Astrocyte (in vitro differentiated cells and primary cell): ENCODE data around the gene BEX3. TPM values are rescaled to one million over a fixed set of nuclear protein-coding genes. Genes with fewer than 3 reads are reported as not detected.

Experiments
- DNase-seq: peaks from one replicate; pipeline ENCODE4 v3.0.0-alpha.2; 2010; ENCODE audit warnings: low read depth
- FAIRE-seq: peaks from 2 replicates; lab custom pipeline; 2011; peaks lifted over from hg19 to GRCh38; lab: Jason Lieb, UNC
- H2AFZ ChIP-seq: 2 replicates; pipeline ENCODE4 v1.6.0; 2012; ENCODE audit warnings: low read depth, low read length, inconsistent platforms
- H3K27ac ChIP-seq: 2 replicates; pipeline ENCODE4 v1.5.1; 2011; ENCODE audit warnings: low read depth, low read length, inconsistent platforms
- H3K27me3 ChIP-seq: 2 replicates; pipeline ENCODE4 v1.6.0; 2011; ENCODE audit warnings: low read length, inconsistent platforms; ENCODE audit not compliant: insufficient read depth
- H3K36me3 ChIP-seq: 2 replicates; pipeline ENCODE4 v1.5.1; 2011; ENCODE audit warnings: low read length, inconsistent platforms; ENCODE audit not compliant: insufficient read depth
- H3K4me1 ChIP-seq: 2 replicates; pipeline ENCODE4 v1.5.1; 2011; ENCODE audit warnings: low read length, inconsistent platforms; ENCODE audit not compliant: insufficient read depth
- H3K4me2 ChIP-seq: 2 replicates; pipeline ENCODE4 v1.6.0; 2012; ENCODE audit warnings: low read length, inconsistent platforms
- H3K4me3 ChIP-seq: 2 replicates; pipeline ENCODE4 v1.5.1; 2011; ENCODE audit warnings: low read depth, mild to moderate bottlenecking, low read length, inconsistent platforms; ENCODE audit not compliant: insufficient read depth
- H3K79me2 ChIP-seq: 2 replicates; pipeline ENCODE4 v1.6.0; 2012; ENCODE audit warnings: mild to moderate bottlenecking, low read length, inconsistent platforms; ENCODE audit not compliant: insufficient read depth
- H3K9ac ChIP-seq: 2 replicates; pipeline ENCODE4 v1.6.0; 2012; ENCODE audit warnings: mild to moderate bottlenecking, low read length, inconsistent platforms
- H3K9me3 ChIP-seq: 2 replicates; pipeline ENCODE4 v1.5.1; 2012; ENCODE audit warnings: low read depth, mild to moderate bottlenecking, low read length, inconsistent platforms; ENCODE audit not compliant: insufficient read depth
- H4K20me1 ChIP-seq: 2 replicates; pipeline ENCODE4 v1.6.0; 2012; ENCODE audit warnings: low read length, inconsistent platforms; ENCODE audit not compliant: insufficient read depth
- H3K27ac Mint-ChIP-seq: one replicate; pipeline ENCODE4 v1.8.0; 2021; ENCODE audit warnings: mild to moderate bottlenecking, mixed read lengths; ENCODE audit not compliant: unreplicated experiment
- H3K27me3 Mint-ChIP-seq: one replicate; pipeline ENCODE4 v1.8.0; 2021; ENCODE audit warnings: low read depth, mixed read lengths; ENCODE audit not compliant: unreplicated experiment
- H3K36me3 Mint-ChIP-seq: one replicate; pipeline ENCODE4 v1.8.0; 2021; ENCODE audit warnings: low read depth, mixed read lengths; ENCODE audit not compliant: unreplicated experiment
- H3K4me1 Mint-ChIP-seq: one replicate; pipeline ENCODE4 v1.8.0; 2021; ENCODE audit warnings: low read depth, mixed read lengths; ENCODE audit not compliant: unreplicated experiment
- H3K4me3 Mint-ChIP-seq: one replicate; pipeline ENCODE4 v1.8.0; 2021; ENCODE audit warnings: mild to moderate bottlenecking, moderate library complexity, mixed read lengths; ENCODE audit not compliant: unreplicated experiment
- H3K9me3 Mint-ChIP-seq: one replicate; pipeline ENCODE4 v1.8.0; 2021; ENCODE audit warnings: mild to moderate bottlenecking, mixed read lengths; ENCODE audit not compliant: unreplicated experiment
- EZH2 ChIP-seq: IDR thresholded peaks from 2 replicates; pipeline ENCODE4 v1.6.1; 2012; ENCODE audit warnings: mild to moderate bottlenecking, low read length, inconsistent platforms; ENCODE audit not compliant: insufficient read depth
- total RNA-seq: library from RNA; stranded (reverse); gene quantifications from 2 replicates; pipeline ENCODE4 v1.2.1, GENCODE V29; 2021
- TF ChIP-seq, protein P1 (sequence below): IDR thresholded peaks from 2 replicates; pipeline ENCODE4 v1.5.1; 2011; ENCODE audit warnings: low read depth, mild to moderate bottlenecking, inconsistent platforms, low read length, moderate library complexity; ENCODE audit not compliant: insufficient read depth

BEX3 gene
- total RNA-seq, 1 donor from 2014 or later = 241 TPM

DNA sequence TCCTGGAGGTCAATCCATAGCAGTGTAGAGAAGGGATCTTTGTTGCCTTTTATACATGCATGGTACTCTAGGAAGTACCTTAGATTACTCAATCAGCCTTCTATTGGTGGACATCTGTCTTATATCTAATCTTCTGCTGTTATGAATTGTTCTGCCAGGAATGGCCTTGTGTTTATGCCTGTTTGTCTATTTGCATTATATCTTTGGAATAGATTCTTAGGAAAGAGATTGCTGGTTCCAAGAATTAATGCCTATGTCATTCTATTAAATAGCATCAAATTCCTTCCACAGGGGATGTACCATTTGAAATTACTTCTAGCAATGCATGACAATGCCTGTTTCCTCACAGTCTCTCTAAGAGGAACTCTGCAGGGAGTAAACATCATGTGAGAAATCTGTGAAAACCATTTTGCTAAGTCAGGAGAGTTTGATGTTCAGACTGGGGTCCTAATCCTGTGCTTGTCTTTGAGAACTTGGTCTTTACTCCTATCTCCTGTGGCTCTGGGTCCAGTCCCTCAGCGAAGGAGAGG is 42.5 kb downstream of the BEX3 start:
- DNase-seq = no peak
- no peak for TF ChIP-seq EZH2
- TF ChIP-seq, protein P1, sequence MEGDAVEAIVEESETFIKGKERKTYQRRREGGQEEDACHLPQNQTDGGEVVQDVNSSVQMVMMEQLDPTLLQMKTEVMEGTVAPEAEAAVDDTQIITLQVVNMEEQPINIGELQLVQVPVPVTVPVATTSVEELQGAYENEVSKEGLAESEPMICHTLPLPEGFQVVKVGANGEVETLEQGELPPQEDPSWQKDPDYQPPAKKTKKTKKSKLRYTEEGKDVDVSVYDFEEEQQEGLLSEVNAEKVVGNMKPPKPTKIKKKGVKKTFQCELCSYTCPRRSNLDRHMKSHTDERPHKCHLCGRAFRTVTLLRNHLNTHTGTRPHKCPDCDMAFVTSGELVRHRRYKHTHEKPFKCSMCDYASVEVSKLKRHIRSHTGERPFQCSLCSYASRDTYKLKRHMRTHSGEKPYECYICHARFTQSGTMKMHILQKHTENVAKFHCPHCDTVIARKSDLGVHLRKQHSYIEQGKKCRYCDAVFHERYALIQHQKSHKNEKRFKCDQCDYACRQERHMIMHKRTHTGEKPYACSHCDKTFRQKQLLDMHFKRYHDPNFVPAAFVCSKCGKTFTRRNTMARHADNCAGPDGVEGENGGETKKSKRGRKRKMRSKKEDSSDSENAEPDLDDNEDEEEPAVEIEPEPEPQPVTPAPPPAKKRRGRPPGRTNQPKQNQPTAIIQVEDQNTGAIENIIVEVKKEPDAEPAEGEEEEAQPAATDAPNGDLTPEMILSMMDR = no peak

DNA sequence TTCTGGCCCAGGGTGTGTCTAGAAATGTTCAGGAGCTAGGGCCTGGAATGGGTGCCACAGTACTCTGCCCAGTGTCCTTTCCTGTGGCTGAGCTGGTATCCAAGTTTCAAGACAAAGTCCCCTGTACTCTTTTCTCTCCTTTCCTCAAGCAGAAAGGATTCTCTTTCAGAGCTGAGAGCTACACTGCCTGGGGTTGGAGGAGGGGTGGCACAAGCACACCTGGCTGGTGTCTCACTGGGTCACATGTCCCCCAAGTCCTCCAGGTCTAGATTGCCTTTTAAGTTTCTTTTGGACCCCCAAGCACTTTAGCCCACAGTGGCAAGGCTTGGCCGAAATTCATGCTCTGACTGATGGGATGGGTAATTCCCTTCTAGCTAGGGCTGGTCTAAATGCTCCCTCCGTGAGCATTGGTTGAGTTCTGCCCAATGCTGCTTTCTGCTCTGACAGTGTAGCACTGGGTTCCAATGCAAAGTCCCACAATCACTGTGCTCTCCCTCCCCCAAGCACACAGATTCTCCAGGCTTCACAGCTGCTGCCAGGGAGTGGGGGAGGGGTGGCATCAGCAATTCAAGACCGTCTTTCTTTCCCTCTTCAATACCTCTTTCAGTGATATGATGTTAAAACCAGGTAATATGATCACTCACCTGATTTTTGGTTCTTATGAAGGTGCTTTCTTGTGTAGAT is 47.8 kb downstream of the BEX3 start:
- Histone ChIP-seq H3K27me3 (no peaks in the 10 kb centered on the region), H3K9me3 (no peaks in the 10 kb centered on the region), H3K4me1 (no peaks in the 10 kb centered on the region), H4K20me1 (no peaks in the 10 kb centered on the region), H3K79me2 (no peaks in the 10 kb centered on the region), H3K4me3 (no peak overlapping the region), H3K4me2 (no peak overlapping the region), H3K27ac (no peak overlapping the region), H2AFZ (no peak overlapping the region), H3K36me3 (no peaks in the 10 kb centered on the region), H3K9ac (no peak overlapping the region)
- no peak overlapping the region for H3K4me3 Mint-ChIP-seq
- H3K27me3 Mint-ChIP-seq = no peaks in the 10 kb centered on the region
- TF ChIP-seq, protein P1 = no peak
- no peak for TF ChIP-seq EZH2
- H3K9me3 Mint-ChIP-seq = no peaks in the 10 kb centered on the region
- H3K27ac Mint-ChIP-seq = no peak overlapping the region
- DNase-seq (no peak), FAIRE-seq (no peak)
- H3K4me1 Mint-ChIP-seq = peaks cover 5% of the 10 kb centered on the region
- H3K36me3 Mint-ChIP-seq = peaks cover 1% of the 10 kb centered on the region

More for the DNA sequence above, 42.5 kb downstream of the BEX3 start:
- no peak overlapping the region for H3K27ac ChIP-seq
- H3K4me1 ChIP-seq = no peaks in the 10 kb centered on the region
- H3K9ac ChIP-seq = no peak overlapping the region
- Mint-ChIP-seq H3K27ac (no peak overlapping the region), H3K9me3 (no peaks in the 10 kb centered on the region), H3K4me1 (no peaks in the 10 kb centered on the region), H3K27me3 (no peaks in the 10 kb centered on the region), H3K36me3 (peaks cover 1% of the 10 kb centered on the region), H3K4me3 (no peak overlapping the region)
- no peak overlapping the region for H2AFZ ChIP-seq
- H3K27me3 ChIP-seq = no peaks in the 10 kb centered on the region
- no peak overlapping the region for H3K4me3 ChIP-seq
- no peaks in the 10 kb centered on the region for H3K9me3 ChIP-seq
- no peaks in the 10 kb centered on the region for H3K79me2 ChIP-seq
- H3K4me2 ChIP-seq = no peak overlapping the region
- FAIRE-seq = no peak
- H4K20me1 ChIP-seq = no peaks in the 10 kb centered on the region
- H3K36me3 ChIP-seq = no peaks in the 10 kb centered on the region

Other genes with a start within 250 kb of the BEX3 start
- gene BEX4, start 161.4 kb upstream of the BEX3 start, total RNA-seq = 42.9 and 43.4 TPM in 2 replicates
- 62.2 and 68.4 TPM in 2 replicates for gene TCEAL8, start 121.4 kb upstream of the BEX3 start, total RNA-seq
- gene TCEAL5, start 99.8 kb upstream of the BEX3 start, total RNA-seq = 0.36 TPM in 1 of 2 replicates, not detected in the other
- 10.0 and 12.6 TPM in 2 replicates for gene BEX2, start 65.5 kb upstream of the BEX3 start, total RNA-seq
- gene TCEAL7, start 46.3 kb upstream of the BEX3 start, total RNA-seq = 7.6 and 9.4 TPM in 2 replicates
- gene TCEAL9, start 20.0 kb upstream of the BEX3 start, total RNA-seq = 69.0 and 70.5 TPM in 2 replicates
- gene RAB40A, start 143.0 kb downstream of the BEX3 start, total RNA-seq = 0.07 TPM in 1 of 2 replicates, not detected in the other
- gene TCEAL4, start 209.0 kb downstream of the BEX3 start, total RNA-seq = 49.9 and 51.3 TPM in 2 replicates
- gene TCEAL3, start 231.4 kb downstream of the BEX3 start, total RNA-seq = 13.5 and 15.2 TPM in 2 replicates